Osteoblast (primary cell): ENCODE measurements around the gene RAB11B. TPM values are rescaled to one million over a fixed set of nuclear protein-coding genes. Genes with fewer than 3 reads are reported as not detected.
"Not testable (repeated sequence)": the region's sequence is repeated elsewhere in the genome, so short reads cannot be mapped to it uniquely, and the experiment has no call there.

Source experiments
- DNase-seq: peaks from one replicate; pipeline ENCODE4 v3.0.0; 2011; ENCODE audit warnings: low spot score, mixed read lengths; ENCODE audit not compliant: insufficient read length; ENCODE audit errors: missing footprints
- H2AFZ ChIP-seq: 2 replicates; pipeline ENCODE4 v1.6.0; 2011; ENCODE audit warnings: mild to moderate bottlenecking, low read length
- H3K27ac ChIP-seq: 2 replicates; pipeline ENCODE4 v1.5.1; 2011; ENCODE audit warnings: mild to moderate bottlenecking, low read depth, low read length, moderate library complexity
- H3K27me3 ChIP-seq: 2 replicates; pipeline ENCODE4 v1.6.0; 2012; ENCODE audit warnings: mild to moderate bottlenecking, control low read depth, inconsistent platforms, low read length, moderate library complexity; ENCODE audit not compliant: insufficient read depth
- H3K36me3 ChIP-seq: 2 replicates; pipeline ENCODE4 v1.5.1; 2011; ENCODE audit warnings: mild to moderate bottlenecking, low read length, control low read depth, moderate library complexity; ENCODE audit not compliant: insufficient read depth
- H3K4me1 ChIP-seq: 2 replicates; pipeline ENCODE4 v1.5.1; 2011; ENCODE audit warnings: mild to moderate bottlenecking, low read length, control low read depth, moderate library complexity; ENCODE audit not compliant: insufficient read depth
- H3K4me2 ChIP-seq: 2 replicates; pipeline ENCODE4 v1.6.0; 2011; ENCODE audit warnings: mild to moderate bottlenecking, low read length; ENCODE audit not compliant: insufficient read depth
- H3K4me3 ChIP-seq: fragments of 200-600 bp; sonication (generic); 3 replicates; pipeline ENCODE4 v1.5.1; 2012; ENCODE audit warnings: mild to moderate bottlenecking, low read length, inconsistent platforms; ENCODE audit not compliant: insufficient read depth
- H3K79me2 ChIP-seq: 2 replicates; pipeline ENCODE4 v1.6.0; 2012; ENCODE audit warnings: mild to moderate bottlenecking, low read length, control low read depth, inconsistent platforms; ENCODE audit not compliant: insufficient read depth
- H3K9me3 ChIP-seq: 2 replicates; pipeline ENCODE4 v1.5.1; 2011; ENCODE audit warnings: low read depth, low read length, control low read depth
- H4K20me1 ChIP-seq: 2 replicates; pipeline ENCODE4 v1.6.0; 2012; ENCODE audit warnings: mild to moderate bottlenecking, low read length, control low read depth; ENCODE audit not compliant: insufficient read depth
- CTCF ChIP-seq: IDR thresholded peaks from 2 replicates; pipeline ENCODE4 v1.5.1; 2011; ENCODE audit warnings: mild to moderate bottlenecking, low read depth, low read length, moderate library complexity; ENCODE audit errors: extremely low read depth
- total RNA-seq: library from RNA; depleted of rRNA; stranded (reverse); fragments of >200 nt; gene quantifications from 2 replicates; pipeline ENCODE4 v1.2.3, GENCODE V29; 2012

RAB11B gene
- 24.2 and 28.3 TPM in 2 replicates for total RNA-seq

GRCh38 chr19:8389891-8390616 is at the start of gene RAB11B:
Gene RAB11B, plus strand, starts transcription at chr19:8390360. Its CDS starts 57 bp downstream, at chr19:8390417.
- Histone ChIP-seq H3K4me2 (peak within 1 kb of the TSS; percentile 90), H3K36me3 (no peaks in the 10 kb centered on the region), H3K27ac (peak within 1 kb of the TSS; percentile 95), H3K27me3 (no peaks in the 10 kb centered on the region), H3K9me3 (no peaks in the 10 kb centered on the region), H3K4me1 (peaks cover 14% of the 10 kb centered on the region), H4K20me1 (peaks cover 41% of the 10 kb centered on the region), H2AFZ (peak within 1 kb of the TSS; percentile 93), H3K79me2 (peaks cover 39% of the 10 kb centered on the region), H3K4me3 (peak within 1 kb of the TSS; percentile 98)
- DNase-seq = peak; percentile 99
- TF ChIP-seq CTCF = no peak

- DNase-seq, H3K36me3 ChIP-seq, H3K9me3 ChIP-seq, H3K27ac ChIP-seq, H3K4me3 ChIP-seq, H3K79me2 ChIP-seq, H3K4me1 ChIP-seq, H4K20me1 ChIP-seq, H3K4me2 ChIP-seq, H2AFZ ChIP-seq: not testable (repeated sequence)
- peaks cover 36% of the 10 kb centered on the region for H3K27me3 ChIP-seq
Observed at GRCh38 chr19:8341504-8341903, 48.7 kb upstream of the RAB11B start.

DNA sequence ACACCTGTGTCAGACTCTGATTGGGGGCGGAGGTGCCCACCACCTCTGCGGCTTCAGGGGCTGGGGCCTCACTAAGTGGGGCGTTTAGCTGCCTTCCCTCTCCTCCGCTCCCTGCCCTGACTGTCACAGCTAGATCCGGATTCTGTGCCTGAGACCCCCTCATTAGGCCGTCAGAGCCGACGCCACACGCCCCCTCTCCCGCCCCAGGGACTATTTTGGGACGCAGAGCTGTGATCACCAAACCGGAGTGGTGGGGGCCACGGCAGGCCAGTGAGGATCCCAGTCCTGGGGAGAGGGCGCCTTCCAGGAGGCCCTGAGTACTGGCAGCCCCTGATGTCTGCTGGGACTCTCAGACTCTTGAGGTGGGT is 47.9 kb upstream of the RAB11B start:
- Histone ChIP-seq H3K4me3 (no peak overlapping the region), H3K4me1 (no peaks in the 10 kb centered on the region), H3K79me2 (no peaks in the 10 kb centered on the region), H3K27me3 (peaks cover 33% of the 10 kb centered on the region), H4K20me1 (no peaks in the 10 kb centered on the region), H3K36me3 (no peaks in the 10 kb centered on the region), H2AFZ (no peak overlapping the region), H3K9me3 (no peaks in the 10 kb centered on the region), H3K4me2 (no peak overlapping the region), H3K27ac (no peak overlapping the region)
- no peak for DNase-seq
- TF ChIP-seq CTCF = no peak

- peak; percentile 99 for DNase-seq
- Histone ChIP-seq H2AFZ (no peak within 1 kb of the TSS), H3K4me2 (peak within 1 kb of the TSS; percentile 43)
Observed at GRCh38 chr19:8342684-8343482, 47.3 kb upstream of the RAB11B start, which contains the start of gene KANK3. Gene KANK3, minus strand, starts transcription at chr19:8343262. Its CDS starts 5,434 bp downstream, at chr19:8337828.

More at GRCh38 chr19:8342684-8343482, 47.3 kb upstream of the RAB11B start, which contains the start of gene KANK3:
- H3K4me1 ChIP-seq = peaks cover 5% of the 10 kb centered on the region
- no peak for TF ChIP-seq CTCF
- H3K79me2 ChIP-seq = no peaks in the 10 kb centered on the region
- H3K36me3 ChIP-seq = no peaks in the 10 kb centered on the region
- no peaks in the 10 kb centered on the region for H3K9me3 ChIP-seq
- no peaks in the 10 kb centered on the region for H4K20me1 ChIP-seq
- H3K4me3 ChIP-seq = peak within 1 kb of the TSS; percentile 43
- H3K27me3 ChIP-seq = peaks cover 33% of the 10 kb centered on the region
- no peak within 1 kb of the TSS for H3K27ac ChIP-seq
